Ovary (tissue), 3 donors: ENCODE data around the gene NFS1.

Source experiments
- CTCF ChIP-seq, 3 donors: fragments of 450-650 bp in 2 of 3; fragments of 200-600 bp in 1 of 3; IDR thresholded peaks; one replicate each; pipeline versions ENCODE4 v1.5.1 to v1.8.0; 2016 to 2022; ENCODE audit warnings: antibody characterized with exemption in 3 of 3, mild to moderate bottlenecking in 1 of 3
- POLR2A ChIP-seq: fragments of 450-650 bp; IDR thresholded peaks from one replicate; pipeline ENCODE4 v1.6.1; 2017; ENCODE audit warnings: antibody characterized with exemption, mild to moderate bottlenecking, moderate library complexity
- donor health status: DM: no; HTN: no; CAD: no.

DNA sequence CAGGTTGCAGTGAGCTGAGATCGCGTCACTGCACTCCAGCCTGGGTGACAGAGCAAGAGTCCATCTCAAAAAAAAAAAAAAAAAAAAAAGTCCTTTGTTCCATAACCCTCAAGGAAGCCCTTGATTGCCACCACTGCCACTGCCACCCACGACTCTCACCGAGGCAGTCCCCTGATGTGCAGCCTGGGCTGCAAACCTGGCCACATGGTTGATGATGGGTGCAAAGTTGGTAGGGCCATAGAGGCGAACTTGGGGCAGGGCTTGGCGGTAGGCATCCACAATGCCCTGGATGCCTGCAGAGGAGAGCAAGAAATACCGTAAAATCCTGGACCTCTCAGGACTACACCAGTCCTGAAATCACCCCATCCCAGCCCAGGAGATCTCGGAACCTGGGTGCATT lies 72.0 kb downstream of the NFS1 start:
- TF ChIP-seq POLR2A (no peak), CTCF (IDR thresholded peaks at IDR 0.05) (no peak)
